Neural cell (in vitro differentiated cells): ENCODE measurements around the gene PIBF1.
A peak's percentile ranks its signal among the peaks of the same experiment; 100 is the strongest.

Experiments used
- CTCF ChIP-seq: fragments of 450-650 bp; IDR thresholded peaks from 2 replicates; pipeline ENCODE4 v1.5.1; 2014; ENCODE audit warnings: antibody characterized with exemption, mild to moderate bottlenecking, moderate library complexity; ENCODE audit not compliant: poor library complexity, severe bottlenecking
- EP300 ChIP-seq: fragments of 450-650 bp; conservative IDR thresholded peaks from 2 replicates; pipeline ENCODE4 v1.6.1; 2014; ENCODE audit warnings: antibody characterized with exemption, mild to moderate bottlenecking, moderate library complexity; ENCODE audit not compliant: poor library complexity, severe bottlenecking
- EZH2 ChIP-seq: fragments of 200-600, 300-800 bp; shearing (Covaris generic), sonication (generic); IDR thresholded peaks from 2 replicates; pipeline ENCODE4 v1.6.1; 2014; ENCODE audit warnings: antibody characterized with exemption, low read length, borderline replicate concordance, mild to moderate bottlenecking; ENCODE audit not compliant: insufficient read depth, poor library complexity, severe bottlenecking
- MXI1 ChIP-seq: fragments of 450-650 bp; conservative IDR thresholded peaks from 2 replicates; pipeline ENCODE4 v1.6.1; 2014; ENCODE audit warnings: antibody characterized with exemption, mild to moderate bottlenecking; ENCODE audit not compliant: poor library complexity, severe bottlenecking
- POLR2AphosphoS5 ChIP-seq: IDR thresholded peaks from 2 replicates; pipeline ENCODE4 v1.6.1; 2012
- REST ChIP-seq: IDR thresholded peaks from 2 replicates; pipeline ENCODE4 v1.6.1; 2012; ENCODE audit warnings: borderline replicate concordance
- SMC3 ChIP-seq: fragments of 450-650 bp; conservative IDR thresholded peaks from 2 replicates; pipeline ENCODE4 v1.6.1; 2014; ENCODE audit warnings: antibody characterized with exemption, mild to moderate bottlenecking, moderate library complexity; ENCODE audit not compliant: poor library complexity

GRCh38 chr13:72781451-72782439 is at the start of gene PIBF1, which contains the start of gene DIS3:
- TF ChIP-seq SMC3 (peak; percentile 54), CTCF (peak; percentile 57), MXI1 (peak; percentile 92), EZH2 (no peak), REST (peak; percentile 60), EP300 (peak; percentile 57), POLR2AphosphoS5 (peak; percentile 83)
